Activated T-helper 1 cell treated with Interleukin-2 at 50 U/mL for 16 hours (primary cell): ENCODE measurements around the gene SCN9A.
"Not testable (repeated sequence)": the region's sequence is repeated elsewhere in the genome, so short reads cannot be mapped to it uniquely, and the experiment has no call there.

Experiments
- DNase-seq: peaks from one replicate; pipeline ENCODE4 v3.0.0-alpha.2; 2020; ENCODE audit warnings: low read depth

Gene SCN9A

GRCh38 chr2:166242309-166242708 is 133.4 kb downstream of the SCN9A start:
- no peak for DNase-seq

GRCh38 chr2:166240387-166241313 is 135.1 kb downstream of the SCN9A start:
- no peak for DNase-seq

- DNase-seq: no peak
Observed at GRCh38 chr2:166239548-166239947, 136.2 kb downstream of the SCN9A start.

- DNase-seq: no peak
Observed at GRCh38 chr2:166238176-166238575, 137.6 kb downstream of the SCN9A start.

- DNase-seq: no peak
Observed at GRCh38 chr2:166234112-166234846, 141.5 kb downstream of the SCN9A start.

GRCh38 chr2:166233244-166233643 is 142.5 kb downstream of the SCN9A start:
- DNase-seq: no peak

- no peak for DNase-seq
Observed at GRCh38 chr2:166230724-166231070, 145.0 kb downstream of the SCN9A start.

- DNase-seq: no peak
Observed at GRCh38 chr2:166230024-166230723, 145.6 kb downstream of the SCN9A start.

GRCh38 chr2:166229678-166230023 is 146.1 kb downstream of the SCN9A start:
- DNase-seq: no peak

GRCh38 chr2:166224197-166224596 is 151.5 kb downstream of the SCN9A start:
- DNase-seq: no peak

- DNase-seq: no peak
Observed at GRCh38 chr2:166223298-166223697, 152.4 kb downstream of the SCN9A start.

GRCh38 chr2:166211079-166211478 is 164.7 kb downstream of the SCN9A start:
- DNase-seq: no peak

GRCh38 chr2:166209944-166210343 is 165.8 kb downstream of the SCN9A start:
- not testable (repeated sequence) for DNase-seq

GRCh38 chr2:166209367-166209766 is 166.4 kb downstream of the SCN9A start:
- DNase-seq: not testable (repeated sequence)

- not testable (repeated sequence) for DNase-seq
Observed at GRCh38 chr2:166206153-166206552, 169.6 kb downstream of the SCN9A start.

GRCh38 chr2:166202778-166203177 is 173.0 kb downstream of the SCN9A start:
- DNase-seq: no peak

GRCh38 chr2:166197446-166197845 is 178.3 kb downstream of the SCN9A start:
- DNase-seq: no peak

- no peak for DNase-seq
Observed at GRCh38 chr2:166193407-166193806, 182.3 kb downstream of the SCN9A start.

- DNase-seq: no peak
Observed at GRCh38 chr2:166188084-166188483, 187.7 kb downstream of the SCN9A start.

GRCh38 chr2:166184789-166185188 is 191.0 kb downstream of the SCN9A start:
- DNase-seq: no peak

- DNase-seq: no peak
Observed at GRCh38 chr2:166181813-166182154, 194.0 kb downstream of the SCN9A start.

GRCh38 chr2:166180951-166181812 is 194.6 kb downstream of the SCN9A start:
- DNase-seq: no peak
